OCI-LY7 (cell line): ENCODE data around the gene ANGPTL8. TPM values are rescaled to one million over a fixed set of nuclear protein-coding genes. Genes with fewer than 3 reads are reported as not detected.

Experiments used
- BruUV-seq: library from RNA; stranded (reverse); fragments of 400-500 nt; replicated peaks from 2 replicates; lab custom pipeline; 2021; lab: Mats Ljungman, UMichigan
- CTCF ChIA-PET: fragments of 300-600 bp; sonication (Branson Sonifier 250); formaldehyde crosslinking; loops from one replicate; lab custom pipeline; 2022; ENCODE audit warnings: antibody characterized with exemption; ENCODE audit not compliant: unreplicated experiment; lab: Charles Lee
- POLR2A ChIA-PET: fragments of 300-600 bp; sonication (Branson Sonifier 250); formaldehyde crosslinking; loops from one replicate; lab custom pipeline; 2022; ENCODE audit warnings: antibody characterized with exemption; lab: Charles Lee
- DNase-seq: peaks from one replicate; pipeline ENCODE4 v3.0.0-alpha.2; 2015; ENCODE audit warnings: low spot score
- H2AFZ ChIP-seq: fragments of 200-600 bp; sonication (generic), shearing (Covaris generic); 2 replicates; pipeline ENCODE4 v1.6.1; 2014; ENCODE audit warnings: mild to moderate bottlenecking, antibody characterized with exemption, low read length, moderate library complexity
- H3K27ac ChIP-seq: fragments of 200-600 bp; sonication (generic); 2 replicates; pipeline ENCODE4 v1.5.1; 2014; ENCODE audit warnings: mixed run types, low read depth, mild to moderate bottlenecking, moderate library complexity, low read length, inconsistent platforms; ENCODE audit not compliant: poor library complexity, severe bottlenecking
- H3K36me3 ChIP-seq: fragments of 200-600 bp; sonication (generic); 2 replicates; pipeline ENCODE4 v1.6.1; 2014; ENCODE audit warnings: mild to moderate bottlenecking, antibody characterized with exemption, low read length, moderate library complexity, mixed read lengths; ENCODE audit not compliant: insufficient read depth
- H3K4me1 ChIP-seq: fragments of 200-600 bp; sonication (generic); 2 replicates; pipeline ENCODE4 v1.5.1; 2014; ENCODE audit warnings: mild to moderate bottlenecking, low read length; ENCODE audit not compliant: insufficient read depth, poor library complexity, severe bottlenecking
- H3K4me2 ChIP-seq: fragments of 200-600 bp; sonication (generic); 2 replicates; pipeline ENCODE4 v1.6.1; 2014; ENCODE audit warnings: mild to moderate bottlenecking, low read length
- H3K4me3 ChIP-seq: fragments of 200-600 bp; sonication (generic); 2 replicates; pipeline ENCODE4 v1.5.1; 2014; ENCODE audit warnings: mild to moderate bottlenecking, low read depth, low read length; ENCODE audit not compliant: poor library complexity, severe bottlenecking
- H3K79me2 ChIP-seq: fragments of 200-600 bp; sonication (generic); 2 replicates; pipeline ENCODE4 v1.6.1; 2016; ENCODE audit warnings: low read depth, mild to moderate bottlenecking, low read length, moderate library complexity, mixed read lengths; ENCODE audit not compliant: insufficient read depth
- H3K9me2 ChIP-seq: fragments of 200-600 bp; sonication (generic); 2 replicates; pipeline ENCODE4 v1.6.1; 2016; ENCODE audit warnings: mild to moderate bottlenecking, low read length, mixed read lengths; ENCODE audit not compliant: insufficient read depth
- H3K9me3 ChIP-seq: fragments of 200-600 bp; sonication (generic); 2 replicates; pipeline ENCODE4 v1.6.1; 2014; ENCODE audit warnings: mild to moderate bottlenecking, mixed run types, low read length, mixed read lengths
- H4K20me1 ChIP-seq: fragments of 200-600 bp; sonication (generic); 2 replicates; pipeline ENCODE4 v1.6.1; 2014; ENCODE audit warnings: mild to moderate bottlenecking, antibody characterized with exemption, low read length, moderate library complexity, mixed read lengths; ENCODE audit not compliant: insufficient read depth
- EZH2phosphoT487 ChIP-seq: fragments of 200-600 bp; sonication (generic); IDR thresholded peaks from 2 replicates; pipeline ENCODE4 v1.6.1; 2018; ENCODE audit warnings: low read depth, borderline replicate concordance, mild to moderate bottlenecking, mixed run types, antibody characterized with exemption, low read length, moderate library complexity, mixed read lengths
- intact Hi-C: fragments of 100-400 bp; cut with micrococcal nuclease; formaldehyde crosslinking; loops from one replicate; pipeline ENCODE4 v1.10.0; 2022; ENCODE audit not compliant: unreplicated experiment
- total RNA-seq, 2 experiments: library from RNA; depleted of rRNA in 1 of 2; stranded (reverse); fragments of >200 nt in 1 of 2; shearing (Covaris generic) in 1 of 2; gene quantifications; 2 replicates each; pipeline ENCODE4 v1.2.3, GENCODE V29; 2014 to 2022
- TF ChIP-seq, protein P1 (sequence below): fragments of 200-600 bp; sonication (generic); conservative IDR thresholded peaks from 2 replicates; pipeline ENCODE4 v1.5.1; 2014; ENCODE audit warnings: mild to moderate bottlenecking, antibody characterized with exemption, low read length, moderate library complexity, mixed read lengths

ANGPTL8 gene
- total RNA-seq, 2 experiments from 2014 or later = not detected

DNA sequence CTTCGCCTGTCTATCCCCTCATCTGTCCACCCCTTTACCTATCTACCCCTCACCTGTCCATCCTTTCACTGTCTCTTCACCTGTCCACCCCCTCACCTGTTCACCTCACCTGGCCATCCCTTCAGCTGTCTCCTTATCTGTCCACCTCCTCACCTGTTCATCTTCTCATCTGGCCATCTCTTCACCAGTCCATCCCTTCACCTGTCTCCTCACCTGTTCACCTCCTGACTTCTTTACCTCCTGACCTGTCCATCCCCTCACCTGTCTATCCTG lies 28.8 kb upstream of the ANGPTL8 start:
- no peaks in the 10 kb centered on the region for H3K9me2 ChIP-seq
- POLR2A ChIA-PET = no interaction called here
- no peak overlapping the region for H3K4me3 ChIP-seq
- no TSS peak for BruUV-seq
- TF ChIP-seq, protein P1, sequence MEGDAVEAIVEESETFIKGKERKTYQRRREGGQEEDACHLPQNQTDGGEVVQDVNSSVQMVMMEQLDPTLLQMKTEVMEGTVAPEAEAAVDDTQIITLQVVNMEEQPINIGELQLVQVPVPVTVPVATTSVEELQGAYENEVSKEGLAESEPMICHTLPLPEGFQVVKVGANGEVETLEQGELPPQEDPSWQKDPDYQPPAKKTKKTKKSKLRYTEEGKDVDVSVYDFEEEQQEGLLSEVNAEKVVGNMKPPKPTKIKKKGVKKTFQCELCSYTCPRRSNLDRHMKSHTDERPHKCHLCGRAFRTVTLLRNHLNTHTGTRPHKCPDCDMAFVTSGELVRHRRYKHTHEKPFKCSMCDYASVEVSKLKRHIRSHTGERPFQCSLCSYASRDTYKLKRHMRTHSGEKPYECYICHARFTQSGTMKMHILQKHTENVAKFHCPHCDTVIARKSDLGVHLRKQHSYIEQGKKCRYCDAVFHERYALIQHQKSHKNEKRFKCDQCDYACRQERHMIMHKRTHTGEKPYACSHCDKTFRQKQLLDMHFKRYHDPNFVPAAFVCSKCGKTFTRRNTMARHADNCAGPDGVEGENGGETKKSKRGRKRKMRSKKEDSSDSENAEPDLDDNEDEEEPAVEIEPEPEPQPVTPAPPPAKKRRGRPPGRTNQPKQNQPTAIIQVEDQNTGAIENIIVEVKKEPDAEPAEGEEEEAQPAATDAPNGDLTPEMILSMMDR = no peak
- no peak for TF ChIP-seq EZH2phosphoT487
- intact Hi-C loops = no loop called here
- no peaks in the 10 kb centered on the region for H3K79me2 ChIP-seq
- CTCF ChIA-PET = no interaction called here
- H3K9me3 ChIP-seq = no peaks in the 10 kb centered on the region
- H3K4me2 ChIP-seq = no peak overlapping the region
- no peaks in the 10 kb centered on the region for H4K20me1 ChIP-seq
- peaks cover 12% of the 10 kb centered on the region; the same call in 1 of the 2 replicates for H3K36me3 ChIP-seq
- H3K27ac ChIP-seq = no peak overlapping the region
- no peak overlapping the region for H2AFZ ChIP-seq
- DNase-seq = no peak
- peaks cover 13% of the 10 kb centered on the region for H3K4me1 ChIP-seq

DNA sequence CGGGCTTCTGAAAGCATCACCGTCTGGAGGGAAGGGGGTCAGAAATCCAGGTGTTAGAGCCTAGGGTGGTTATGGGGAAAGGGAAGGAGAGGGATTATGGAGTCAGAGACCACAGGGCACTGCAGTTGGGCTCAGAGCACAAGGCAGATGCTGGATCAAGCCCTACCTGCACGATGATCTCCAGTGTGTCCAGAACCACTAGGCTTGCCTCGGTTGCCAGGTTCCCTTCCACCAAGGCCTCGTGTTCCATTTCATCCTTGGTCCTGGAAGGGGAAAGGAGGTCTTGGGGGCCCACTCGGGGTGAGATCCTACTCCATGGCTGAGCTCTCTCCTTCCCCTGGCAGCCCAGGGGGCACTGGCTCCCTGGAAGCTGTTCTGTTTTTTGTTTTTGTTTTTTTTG lies 25.0 kb upstream of the ANGPTL8 start:
- CTCF ChIA-PET = no interaction called here
- no peak overlapping the region for H3K27ac ChIP-seq
- no TSS peak for BruUV-seq
- H3K4me1 ChIP-seq = no peaks in the 10 kb centered on the region
- H3K9me3 ChIP-seq = no peaks in the 10 kb centered on the region
- H4K20me1 ChIP-seq = no peaks in the 10 kb centered on the region
- H2AFZ ChIP-seq = no peak overlapping the region
- H3K9me2 ChIP-seq = no peaks in the 10 kb centered on the region
- no peak overlapping the region for H3K4me3 ChIP-seq
- no peak overlapping the region for H3K4me2 ChIP-seq
- intact Hi-C loops = no loop called here
- TF ChIP-seq, protein P1 = no peak
- TF ChIP-seq EZH2phosphoT487 = no peak
- no peaks in the 10 kb centered on the region for H3K79me2 ChIP-seq
- peaks cover 17% of the 10 kb centered on the region for H3K36me3 ChIP-seq
- DNase-seq = no peak
- POLR2A ChIA-PET = no interaction called here

GRCh38 chr19:11221082-11221598 lies 18.3 kb upstream of the ANGPTL8 start:
- H4K20me1 ChIP-seq = no peaks in the 10 kb centered on the region
- TF ChIP-seq, protein P1 = no peak
- TF ChIP-seq EZH2phosphoT487 = no peak
- no peak overlapping the region for H3K4me3 ChIP-seq
- no peak overlapping the region for H3K4me2 ChIP-seq
- H3K79me2 ChIP-seq = no peaks in the 10 kb centered on the region
- intact Hi-C loops = no loop called here
- H3K27ac ChIP-seq = no peak overlapping the region
- peaks cover 21% of the 10 kb centered on the region for H3K36me3 ChIP-seq
- no peak for DNase-seq
- ChIA-PET POLR2A (no interaction called here), CTCF (no interaction called here)
- H3K4me1 ChIP-seq = no peaks in the 10 kb centered on the region
- BruUV-seq = no TSS peak
- H3K9me3 ChIP-seq = no peaks in the 10 kb centered on the region
- H3K9me2 ChIP-seq = no peaks in the 10 kb centered on the region
- H2AFZ ChIP-seq = no peak overlapping the region
